Testis (tissue), 3 donors: ENCODE data around the gene TTC33. TPM values are rescaled to one million over a fixed set of nuclear protein-coding genes. Genes with fewer than 3 reads are reported as not detected.

ENCODE experiments used
- DNase-seq: peaks from one replicate; pipeline ENCODE4 v3.0.0-alpha.2; 2019
- H3K27ac ChIP-seq, 2 donors: fragments of 200-600 bp; sonication (generic); one replicate each; pipeline ENCODE4 v1.5.1; 2019
- H3K27me3 ChIP-seq: fragments of 200-600 bp; sonication (generic); one replicate; pipeline ENCODE4 v1.5.1; 2019
- H3K36me3 ChIP-seq: fragments of 200-600 bp; sonication (generic); one replicate; pipeline ENCODE4 v1.5.1; 2017; ENCODE audit warnings: low read depth; ENCODE audit errors: missing control alignments
- H3K4me1 ChIP-seq: fragments of 200-600 bp; sonication (generic); one replicate; pipeline ENCODE4 v1.5.1; 2019
- H3K4me3 ChIP-seq, 2 donors: fragments of 200-600 bp; sonication (generic); one replicate each; pipeline ENCODE4 v1.5.1; 2017 to 2019
- H3K9me3 ChIP-seq: fragments of 200-600 bp; sonication (generic); one replicate; pipeline ENCODE4 v1.5.1; 2017
- POLR2A ChIP-seq: fragments of 450-650 bp; IDR thresholded peaks from one replicate; pipeline ENCODE4 v1.6.1; 2017; ENCODE audit warnings: antibody characterized with exemption, mild to moderate bottlenecking, moderate library complexity
- WGBS, 2 donors: methylation state at CpG; one replicate each; pipeline ENCODE4 v1.1.5; 2018; 5-methylcytosine and 5-hydroxymethylcytosine counted together
- intact Hi-C: fragments of 100-400 bp; cut with DNase I; formaldehyde crosslinking; loops from one replicate; pipeline ENCODE4 v1.15.1; 2023; ENCODE audit warnings: low total_unique reads
- polyA plus RNA-seq: library from polyadenylated mRNA; stranded (reverse); fragments of 350-450 nt; fragmentation: Illumina TruSeq; extraction: RNeasy Lipid Tissue Mini Kit (QIAGEN cat#74804); gene quantifications from one replicate; pipeline ENCODE4 v1.2.3, GENCODE V29; 2014; ENCODE audit warnings: low read depth, low replicate concordance; ENCODE audit not compliant: insufficient read depth
- total RNA-seq, 2 donors: library from RNA; depleted of rRNA; stranded (reverse); fragments of >200 nt; gene quantifications; one replicate each; pipeline ENCODE4 v1.2.3, GENCODE V29; 2016
- TF ChIP-seq, protein P1 (sequence below), 3 experiments: fragments of 450-650 bp in 2 of 3; fragments of 200-600 bp in 1 of 3; sonication (generic) in 1 of 3; IDR thresholded peaks; one replicate each; pipeline ENCODE4 v1.5.1; 2016 to 2019; ENCODE audit warnings: antibody characterized with exemption in 3 of 3, mild to moderate bottlenecking in 2 of 3, moderate library complexity in 1 of 3

TTC33 gene
- total and polyA plus RNA-seq, 3 donors from 2014 or later = 14.7 to 16.5 (median 15.2) TPM

DNA sequence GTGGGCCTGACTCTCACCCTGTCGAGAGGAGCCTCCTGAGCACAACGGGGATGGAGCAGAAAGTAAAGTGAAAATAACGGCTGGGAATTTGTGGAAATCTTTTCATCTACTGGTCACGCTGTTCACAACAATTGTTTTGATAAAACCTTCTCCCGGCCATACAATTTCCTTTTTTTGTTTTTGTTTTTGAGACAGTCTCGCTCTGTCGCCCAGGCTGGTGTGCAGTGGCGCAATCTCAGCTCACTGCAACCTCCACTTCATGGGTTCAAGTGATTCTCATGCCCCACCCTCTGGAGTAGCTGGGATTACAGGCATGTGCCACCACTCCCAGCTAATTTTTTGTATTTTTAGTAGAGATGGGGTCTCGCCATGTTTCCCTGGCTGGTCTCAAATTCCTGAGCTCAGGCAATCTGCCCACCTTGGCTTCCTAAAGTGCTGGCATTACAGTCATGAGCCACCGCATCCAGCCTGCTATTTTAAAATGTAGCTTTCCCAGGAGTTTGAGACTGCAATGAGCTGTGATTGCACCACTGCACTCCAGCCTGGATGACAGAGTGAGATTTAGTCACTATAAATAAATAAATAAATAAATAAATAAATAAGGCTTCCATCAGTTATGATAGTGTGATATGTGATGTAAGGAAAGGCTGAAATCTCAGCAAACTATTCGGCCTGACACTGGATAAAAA is 149.5 kb downstream of the TTC33 start:
- 71 to 76% methylated on average over 11 of the region's 11 CpGs for whole genome bisulfite sequencing, 2 donors
- Histone ChIP-seq H3K27ac (no peak overlapping the region), H3K4me3 (no peak overlapping the region), H3K4me1 (no peaks in the 10 kb centered on the region), H3K36me3 (no peaks in the 10 kb centered on the region), H3K27me3 (no peaks in the 10 kb centered on the region), H3K9me3 (no peaks in the 10 kb centered on the region)
- no peak for DNase-seq
- intact Hi-C loops = no loop called here
- TF ChIP-seq, protein P1, sequence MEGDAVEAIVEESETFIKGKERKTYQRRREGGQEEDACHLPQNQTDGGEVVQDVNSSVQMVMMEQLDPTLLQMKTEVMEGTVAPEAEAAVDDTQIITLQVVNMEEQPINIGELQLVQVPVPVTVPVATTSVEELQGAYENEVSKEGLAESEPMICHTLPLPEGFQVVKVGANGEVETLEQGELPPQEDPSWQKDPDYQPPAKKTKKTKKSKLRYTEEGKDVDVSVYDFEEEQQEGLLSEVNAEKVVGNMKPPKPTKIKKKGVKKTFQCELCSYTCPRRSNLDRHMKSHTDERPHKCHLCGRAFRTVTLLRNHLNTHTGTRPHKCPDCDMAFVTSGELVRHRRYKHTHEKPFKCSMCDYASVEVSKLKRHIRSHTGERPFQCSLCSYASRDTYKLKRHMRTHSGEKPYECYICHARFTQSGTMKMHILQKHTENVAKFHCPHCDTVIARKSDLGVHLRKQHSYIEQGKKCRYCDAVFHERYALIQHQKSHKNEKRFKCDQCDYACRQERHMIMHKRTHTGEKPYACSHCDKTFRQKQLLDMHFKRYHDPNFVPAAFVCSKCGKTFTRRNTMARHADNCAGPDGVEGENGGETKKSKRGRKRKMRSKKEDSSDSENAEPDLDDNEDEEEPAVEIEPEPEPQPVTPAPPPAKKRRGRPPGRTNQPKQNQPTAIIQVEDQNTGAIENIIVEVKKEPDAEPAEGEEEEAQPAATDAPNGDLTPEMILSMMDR (IDR thresholded peaks at IDR 0.05) = no peak
- TF ChIP-seq POLR2A = no peak

DNA sequence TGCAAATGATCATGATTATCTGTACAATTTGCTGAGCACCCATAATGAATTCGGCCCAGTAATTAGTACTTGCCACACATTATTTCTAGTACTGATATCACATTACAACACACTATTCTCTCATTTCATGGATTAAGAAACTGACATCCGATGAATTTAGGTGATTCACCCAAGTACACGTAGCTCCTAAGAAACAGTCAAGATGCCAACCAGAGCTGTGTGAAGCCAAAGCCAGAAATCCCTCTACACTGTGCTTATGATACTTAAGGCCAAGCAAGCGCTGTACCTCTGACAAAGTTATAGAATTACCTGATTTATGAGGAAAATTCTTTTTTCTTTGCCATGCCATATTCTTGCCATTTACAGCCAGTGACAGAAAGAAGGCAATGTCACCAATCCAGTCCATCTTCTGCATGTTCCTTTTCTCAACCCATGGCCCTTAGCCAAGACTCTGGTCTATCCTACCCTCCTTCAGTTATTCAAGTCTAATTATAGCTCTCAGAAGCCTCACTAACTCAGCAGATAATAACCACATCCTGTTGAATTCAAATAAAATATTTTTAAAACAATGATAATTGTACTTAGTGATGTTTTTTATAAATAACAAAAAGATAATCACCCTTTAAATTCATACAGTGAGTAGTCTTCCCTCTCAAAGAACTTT is 150.3 kb downstream of the TTC33 start:
- Histone ChIP-seq H3K4me3 (no peak overlapping the region), H3K4me1 (no peaks in the 10 kb centered on the region), H3K27ac (no peak overlapping the region), H3K36me3 (no peaks in the 10 kb centered on the region), H3K27me3 (no peaks in the 10 kb centered on the region), H3K9me3 (no peaks in the 10 kb centered on the region)
- TF ChIP-seq, protein P1 (IDR thresholded peaks at IDR 0.05) = no peak
- no peak for TF ChIP-seq POLR2A
- intact Hi-C loops = no loop called here
- 89 to 91% methylated on average over 4 of the region's 4 CpGs for WGBS, 2 donors
- DNase-seq = no peak

DNA sequence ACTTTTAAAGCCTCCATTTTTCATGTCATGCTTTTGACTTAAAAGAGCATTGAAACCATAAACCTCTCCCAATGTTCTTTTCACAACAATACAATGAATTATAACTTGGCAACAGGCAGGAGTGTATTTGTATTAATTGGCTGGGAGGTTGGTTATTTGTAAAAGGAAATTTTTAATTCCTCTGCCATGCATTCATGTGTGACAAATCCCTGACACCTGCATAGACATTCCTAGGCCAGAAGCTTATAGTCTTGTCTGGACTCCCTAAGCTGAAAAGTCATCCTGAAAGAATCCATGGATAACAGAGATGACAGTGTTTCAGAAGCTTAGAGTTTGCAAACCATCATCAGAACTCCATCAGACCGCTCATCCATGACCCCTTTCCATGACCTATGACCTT is 152.4 kb downstream of the TTC33 start:
- no peaks in the 10 kb centered on the region for H3K4me1 ChIP-seq
- TF ChIP-seq, protein P1 (IDR thresholded peaks at IDR 0.05) = no peak
- no peak for TF ChIP-seq POLR2A
- no peaks in the 10 kb centered on the region for H3K27me3 ChIP-seq
- DNase-seq = no peak
- no peak overlapping the region for H3K27ac ChIP-seq
- 74 to 79% methylated on average over 1 of the region's 1 CpG for WGBS, 2 donors
- H3K4me3 ChIP-seq = no peak overlapping the region
- H3K36me3 ChIP-seq = no peaks in the 10 kb centered on the region
- H3K9me3 ChIP-seq = no peaks in the 10 kb centered on the region
- intact Hi-C loops = no loop called here

DNA sequence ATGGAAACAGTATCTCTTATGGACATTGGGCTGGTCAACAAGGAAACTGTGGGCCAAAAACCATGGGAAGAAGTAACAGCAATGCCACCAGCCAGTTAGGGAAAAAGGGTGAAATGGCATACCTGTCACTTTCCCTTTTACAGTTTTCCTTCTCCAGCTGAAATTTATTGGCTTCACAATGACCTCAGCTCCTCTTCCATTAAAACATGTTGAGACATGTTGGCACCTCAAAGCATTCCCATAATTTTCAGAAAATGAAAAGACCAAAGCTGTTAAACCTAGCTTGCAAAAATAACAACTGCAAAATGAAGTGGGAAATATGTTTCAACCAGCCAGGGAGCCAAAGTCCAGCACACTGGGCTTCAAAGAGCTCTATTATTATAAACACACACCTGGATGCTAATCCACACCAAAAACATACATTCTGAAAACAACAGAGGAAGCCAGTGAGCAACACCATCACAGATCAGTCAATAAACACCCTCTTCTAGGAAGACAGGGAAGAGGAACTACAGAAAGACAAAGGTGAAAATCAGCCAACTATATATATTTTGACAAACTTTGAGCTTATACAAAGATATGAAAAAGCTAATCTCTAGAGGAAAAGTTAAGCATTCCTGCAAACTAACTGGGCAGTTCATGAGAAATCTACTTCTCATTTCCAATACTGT is 154.4 kb downstream of the TTC33 start:
- Histone ChIP-seq H3K27me3 (no peaks in the 10 kb centered on the region), H3K36me3 (no peaks in the 10 kb centered on the region), H3K4me3 (no peak overlapping the region), H3K4me1 (no peaks in the 10 kb centered on the region), H3K27ac (no peak overlapping the region), H3K9me3 (no peaks in the 10 kb centered on the region)
- no peak for DNase-seq
- intact Hi-C loops = no loop called here
- TF ChIP-seq, protein P1 (IDR thresholded peaks at IDR 0.05) = no peak
- TF ChIP-seq POLR2A = no peak
